ENCODE data around the gene GTF2E1.
"Not testable (repeated sequence)": the region's sequence is repeated elsewhere in the genome, so short reads cannot be mapped to it uniquely, and the experiment has no call there.

GTF2E1 gene

GRCh38 chr3:120742198-120742848, at the start of gene GTF2E1, which contains the start of gene RABL3:
GTF2E1 (plus strand) TSS chr3:120742744; CDS start chr3:120750553, 7,809 bp downstream.
RABL3 (minus strand) TSS chr3:120742516; CDS start chr3:120742507, 9 bp downstream.
- DNase-seq (ENCODE audit: low read depth, low spot score), result peak; percentile 100

GRCh38 chr3:120693439-120694171, 48.9 kb upstream of the GTF2E1 start:
- DNase-seq (ENCODE audit: low read depth, low spot score), result no peak

- DNase-seq (ENCODE audit: low read depth, low spot score), result no peak
These were observed 43.2 kb upstream of the GTF2E1 start for GRCh38 chr3:120699333-120699732.

DNA sequence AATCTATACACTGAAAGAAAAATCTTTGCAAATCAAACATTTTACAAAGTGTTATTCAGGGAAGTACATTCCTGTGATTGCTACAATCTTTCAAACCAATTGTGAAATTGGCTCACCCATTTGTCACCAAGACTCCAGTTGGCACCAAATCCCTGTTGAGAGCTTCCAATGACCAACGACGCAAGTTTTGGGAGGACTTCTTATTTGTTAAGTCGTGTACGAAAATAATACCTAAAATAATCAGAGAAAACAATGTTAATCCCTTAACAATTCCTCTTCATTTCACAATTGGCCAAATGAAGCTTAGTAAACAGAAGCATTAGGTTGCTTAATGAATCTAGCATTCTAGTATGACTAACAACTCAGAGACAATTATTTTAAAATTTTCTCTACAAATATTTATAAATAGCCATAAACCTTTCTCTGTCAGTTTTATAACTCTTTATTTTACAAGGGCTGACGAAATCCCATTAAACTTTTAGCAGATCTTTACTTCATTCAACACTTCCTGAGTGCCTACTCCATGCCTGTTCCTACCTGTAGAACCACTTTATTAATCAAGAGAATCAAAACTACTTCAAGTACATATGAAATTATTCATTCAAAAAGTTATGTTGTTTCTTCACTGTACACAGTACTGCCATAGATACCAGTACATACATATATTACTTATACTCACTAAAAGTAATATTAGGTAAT, 36.5 kb upstream of the GTF2E1 start:
- DNase-seq (ENCODE audit: low read depth, low spot score), result no peak

DNA sequence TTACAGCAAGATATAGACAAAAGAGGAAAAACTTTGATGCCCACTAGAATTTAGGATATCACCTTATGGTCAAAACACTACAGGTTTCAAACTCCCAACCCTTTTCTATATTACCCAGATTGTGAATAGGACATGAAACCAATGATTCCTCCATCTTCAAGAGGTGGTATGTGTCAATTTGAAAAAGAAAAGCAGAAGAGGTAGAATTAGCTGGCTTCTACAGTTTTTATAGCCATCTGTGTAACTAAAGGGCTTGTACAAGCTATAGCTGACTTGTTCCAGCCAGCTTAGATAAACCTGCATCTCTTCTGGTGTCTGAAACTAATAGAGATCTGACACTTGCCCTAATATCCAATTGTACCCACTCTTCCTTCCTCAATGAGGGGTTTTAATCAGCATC, 35.6 kb upstream of the GTF2E1 start:
- DNase-seq (ENCODE audit: low read depth, low spot score), result no peak

GRCh38 chr3:120708408-120708807, 34.1 kb upstream of the GTF2E1 start:
- DNase-seq (ENCODE audit: low read depth, low spot score), result no peak

DNA sequence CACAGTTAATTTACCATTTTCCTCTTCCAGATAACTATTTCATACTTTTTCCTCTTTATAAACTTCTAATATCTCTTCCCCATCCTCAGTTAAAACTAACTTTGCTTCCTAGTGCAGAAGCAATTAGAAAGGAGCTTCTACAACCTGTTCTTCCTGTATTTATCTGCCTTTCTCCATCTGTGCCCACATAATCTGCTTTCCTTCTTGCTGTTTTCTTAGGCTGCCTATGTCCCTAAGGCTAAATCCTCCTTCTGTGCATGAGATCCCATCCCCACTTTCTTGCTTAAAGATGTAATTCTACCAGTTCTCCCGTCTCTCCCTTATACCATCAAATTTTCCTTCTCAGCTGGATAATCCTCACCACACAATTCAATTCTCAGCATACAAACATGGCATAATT, 32.2 kb upstream of the GTF2E1 start:
- DNase-seq (ENCODE audit: low read depth, low spot score), result peak; percentile 2

- DNase-seq (ENCODE audit: low read depth, low spot score), result no peak
These were observed 29.3 kb upstream of the GTF2E1 start for GRCh38 chr3:120713262-120713661.

DNA sequence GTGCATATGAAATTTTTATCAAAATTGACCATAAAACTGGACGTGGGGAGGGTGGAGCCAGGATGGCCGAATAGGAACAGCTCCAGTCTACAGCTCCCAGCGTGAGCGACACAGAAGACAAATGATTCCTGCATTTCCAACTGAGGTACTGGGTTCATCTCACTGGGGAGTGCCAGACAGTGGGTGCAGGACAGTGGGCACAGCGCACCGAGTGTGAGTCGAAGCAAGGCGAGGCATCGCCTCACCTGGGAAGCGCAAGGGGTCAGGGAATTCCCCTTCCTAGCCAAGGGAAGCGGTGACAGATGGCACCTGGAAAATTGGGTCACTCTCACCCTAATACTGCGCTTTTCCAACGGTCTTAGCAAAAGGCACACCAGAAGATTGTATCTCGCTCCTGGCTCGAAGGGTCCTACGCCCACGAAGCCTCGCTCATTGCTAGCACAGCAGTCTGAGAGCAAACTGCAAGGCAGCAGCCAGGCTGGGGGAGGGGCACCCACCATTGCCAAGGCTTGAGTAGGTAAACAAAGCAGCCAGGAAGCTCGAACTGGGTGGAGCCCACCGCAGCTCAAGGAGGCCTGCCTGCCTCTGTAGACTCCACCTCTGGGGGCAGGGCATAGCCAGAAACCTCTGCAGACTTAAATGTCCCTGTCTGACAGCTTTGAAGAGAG, 23.2 kb upstream of the GTF2E1 start:
- DNase-seq (ENCODE audit: low read depth, low spot score), result peak; percentile 51

DNA sequence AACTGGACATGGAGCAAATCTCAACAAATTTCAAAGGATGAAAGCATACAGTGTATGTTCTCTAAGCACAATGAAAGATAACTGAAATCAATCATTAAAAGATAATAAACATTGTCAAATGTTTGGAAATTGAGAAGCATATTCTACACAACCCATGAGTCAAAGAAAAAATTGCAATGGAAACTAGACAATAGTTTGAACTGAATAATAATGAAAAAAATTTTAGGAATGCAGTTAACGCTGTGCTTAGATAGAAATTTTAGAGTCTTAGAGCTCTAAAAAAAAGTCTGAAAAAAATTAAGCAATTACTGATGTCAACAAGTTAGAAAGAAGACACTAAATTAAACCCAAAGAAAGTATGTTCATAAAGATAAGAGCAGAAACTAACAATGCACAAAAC, 15.8 kb upstream of the GTF2E1 start:
- no peak for DNase-seq (ENCODE audit: low read depth, low spot score)

GRCh38 chr3:120730576-120731542, 11.7 kb upstream of the GTF2E1 start:
- no peak for DNase-seq (ENCODE audit: low read depth, low spot score)

- DNase-seq (ENCODE audit: low read depth, low spot score), result not testable (repeated sequence)
These were observed 4.5 kb upstream of the GTF2E1 start for GRCh38 chr3:120738006-120738405.

DNA sequence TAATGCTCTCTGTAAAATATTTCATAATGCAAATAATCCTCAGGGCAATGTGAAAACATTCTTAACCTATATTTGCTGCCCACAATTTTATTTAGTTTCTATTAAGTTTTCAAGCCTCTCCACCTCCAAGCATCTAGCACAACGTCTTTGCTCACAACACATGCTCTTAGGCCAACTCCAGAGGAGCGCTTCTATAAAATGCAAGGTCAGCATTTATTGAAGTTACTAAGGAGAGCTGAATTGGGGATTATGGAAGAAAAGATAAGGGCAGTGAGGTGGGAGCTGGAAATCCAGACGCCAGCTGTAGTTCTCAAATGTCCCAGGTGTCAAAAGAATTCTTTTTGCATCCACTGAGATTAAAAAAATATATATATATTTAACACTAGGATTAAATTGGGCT, 1.2 kb upstream of the GTF2E1 start:
- no peak for DNase-seq (ENCODE audit: low read depth, low spot score)

- DNase-seq (ENCODE audit: low read depth, low spot score), result no peak
These were observed 727 bp upstream of the GTF2E1 start for GRCh38 chr3:120741837-120742197.

DNA sequence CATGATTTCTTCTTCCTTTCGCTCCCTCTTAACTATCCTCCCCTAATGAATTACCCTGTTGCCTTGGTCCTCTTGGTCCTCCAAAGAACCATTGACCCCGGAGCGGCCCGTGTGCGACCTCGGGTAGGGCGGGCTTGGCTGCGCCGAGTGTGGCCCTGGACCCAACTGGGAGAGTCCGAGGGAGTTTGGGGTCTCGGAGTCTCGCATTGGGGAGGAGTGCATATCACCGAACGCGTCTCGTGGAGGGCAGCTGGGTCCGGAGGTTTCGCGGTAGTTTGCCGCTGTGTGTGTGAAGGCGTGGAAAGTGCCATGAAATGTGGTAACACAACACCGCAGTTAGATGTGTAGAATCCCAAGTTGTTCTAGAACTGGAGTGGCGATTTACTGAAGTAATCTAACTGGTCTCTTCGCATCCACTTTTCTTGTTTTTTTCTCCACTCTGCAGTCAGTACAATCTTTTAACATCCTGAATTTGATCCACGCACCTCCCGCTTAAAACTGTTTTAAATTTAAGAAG, 363 bp downstream of the GTF2E1 start:
- no peak for DNase-seq (ENCODE audit: low read depth, low spot score)

- DNase-seq (ENCODE audit: low read depth, low spot score), result no peak
These were observed 1.1 kb downstream of the GTF2E1 start for GRCh38 chr3:120743556-120744195.

DNA sequence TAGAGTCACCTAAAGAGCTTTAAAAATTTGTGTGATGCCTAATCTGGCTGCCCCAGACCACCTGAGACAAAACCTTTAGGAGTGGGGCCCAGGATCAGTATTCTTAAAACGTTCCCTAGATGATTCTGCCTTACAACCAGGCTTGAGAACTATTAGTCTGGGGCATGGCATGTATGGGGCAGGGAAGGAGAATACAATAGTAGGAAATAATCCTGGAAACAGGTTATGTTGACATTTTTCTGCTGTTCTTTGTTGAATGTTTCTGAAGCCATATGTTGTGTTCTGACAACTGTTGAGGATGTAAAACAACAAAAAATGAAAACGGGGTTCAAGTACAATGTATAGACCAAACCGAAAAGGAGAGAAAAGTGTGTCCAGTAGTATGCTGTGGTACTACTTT, 2.9 kb downstream of the GTF2E1 start:
- no peak for DNase-seq (ENCODE audit: low read depth, low spot score)

DNA sequence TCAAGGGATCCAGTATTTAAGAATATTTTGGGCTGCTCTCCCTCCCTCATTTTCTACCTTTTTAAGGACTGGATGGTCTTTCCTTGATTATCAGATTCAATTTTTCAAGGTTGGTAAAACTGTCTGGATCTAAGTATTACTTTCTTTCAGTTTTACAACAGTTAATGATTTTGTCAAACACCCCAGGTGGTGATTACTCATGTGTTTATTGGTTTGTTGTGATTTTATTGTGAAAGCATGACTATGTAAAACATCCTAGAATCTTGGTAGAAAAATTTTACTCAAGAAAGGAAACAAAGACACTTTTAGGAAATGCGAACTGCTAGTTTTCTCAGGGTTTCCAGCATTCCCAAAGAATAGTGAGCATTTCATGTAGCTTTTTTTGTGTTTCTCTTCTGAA, 7.3 kb downstream of the GTF2E1 start:
- DNase-seq (ENCODE audit: low read depth, low spot score), result no peak

DNA sequence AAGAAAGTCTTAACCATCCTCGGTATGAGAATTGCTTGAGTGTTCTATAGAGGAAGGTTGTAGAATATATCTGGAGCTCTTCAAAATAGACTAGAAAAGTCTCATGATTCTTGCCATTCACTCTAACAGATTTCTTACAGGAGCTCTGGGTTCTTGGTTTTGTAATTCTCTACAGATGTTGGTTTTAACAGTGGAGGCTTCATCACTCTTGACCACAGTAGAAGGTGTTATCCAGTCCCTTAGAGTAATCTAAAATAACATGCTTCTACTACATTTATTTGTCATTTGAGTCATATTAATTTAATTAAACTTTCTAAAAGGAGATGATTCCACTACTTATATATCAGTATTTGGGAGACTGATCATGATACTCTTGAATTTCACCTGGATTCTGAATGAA, 9.7 kb downstream of the GTF2E1 start:
- no peak for DNase-seq (ENCODE audit: low read depth, low spot score)

- no peak for DNase-seq (ENCODE audit: low read depth, low spot score)
These were observed 10.3 kb downstream of the GTF2E1 start for GRCh38 chr3:120752865-120753264.

All from ELF-1 (cell line).